GM19438 (cell line): Measurements from ENCODE around the gene NLN.
"Not testable (repeated sequence)": the region's sequence is repeated elsewhere in the genome, so short reads cannot be mapped to it uniquely, and the experiment has no call there.

Experiments
- ATAC-seq: cut with Tn5 transposase; IDR thresholded peaks from one replicate; pipeline ENCODE4 v1.9.1; 2021; ENCODE audit warnings: low read depth; ENCODE audit not compliant: unreplicated experiment

Gene NLN

DNA sequence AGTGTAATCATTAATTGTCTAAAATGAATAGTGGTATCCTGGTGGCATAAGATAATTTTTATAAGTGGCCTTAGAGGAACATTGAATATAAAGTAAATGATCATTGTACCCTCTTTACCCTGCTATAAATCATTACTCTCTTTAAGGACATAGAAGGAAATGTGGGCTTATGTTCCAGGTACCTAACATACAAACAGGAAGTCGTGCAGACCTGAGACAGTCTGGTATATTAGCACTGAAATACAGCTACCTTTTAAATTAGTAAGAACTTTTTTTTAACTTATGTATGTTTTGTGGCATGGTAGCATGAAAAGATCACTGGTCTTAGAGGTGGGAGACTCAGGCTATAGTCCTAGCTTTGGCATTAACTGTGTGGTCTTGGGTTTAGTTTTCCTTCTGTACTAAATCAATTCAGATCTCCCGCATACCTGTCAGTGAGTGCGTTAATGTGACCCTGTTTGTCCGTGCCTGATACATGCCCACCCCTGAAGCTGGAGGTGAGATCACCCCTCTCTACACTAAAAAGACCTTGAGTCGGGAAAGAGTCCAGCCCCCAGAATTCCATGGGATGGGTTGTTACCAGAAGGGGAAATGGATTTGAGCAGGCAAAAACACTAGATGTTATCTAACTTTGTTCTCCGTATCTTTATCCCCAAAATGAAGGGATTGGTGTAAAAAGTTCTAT lies 145.0 kb downstream of the NLN start:
- no peak for ATAC-seq

DNA sequence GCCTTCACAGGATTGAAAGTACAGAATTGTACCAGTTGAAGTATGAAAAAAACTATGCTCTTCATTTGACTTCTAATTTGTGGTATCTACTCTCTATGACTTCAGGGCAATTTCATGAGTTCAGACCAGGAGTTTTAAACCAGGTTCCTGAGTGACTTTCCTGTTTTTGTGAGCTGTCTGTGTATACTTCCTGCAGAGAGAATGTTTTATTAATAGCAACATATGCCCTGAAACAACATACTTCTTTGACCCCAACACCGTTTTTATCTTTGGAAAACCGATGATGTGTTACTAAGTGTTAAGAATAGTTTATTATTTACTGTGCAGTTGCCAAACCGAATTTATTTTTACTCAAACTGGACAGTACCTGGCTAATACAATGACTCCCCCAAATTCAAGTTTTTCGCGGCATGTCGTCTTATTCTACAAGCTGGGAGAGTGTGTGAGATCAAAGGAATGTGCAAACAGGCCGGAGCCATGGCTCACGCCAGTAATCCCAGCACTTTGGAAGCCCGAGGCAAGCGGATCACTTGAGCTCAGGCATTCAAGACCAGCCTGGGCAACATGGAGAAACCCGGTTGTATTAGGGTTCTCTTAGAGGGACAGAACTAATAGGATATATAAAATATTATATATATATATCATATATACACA lies 145.7 kb downstream of the NLN start:
- ATAC-seq, result no peak

DNA sequence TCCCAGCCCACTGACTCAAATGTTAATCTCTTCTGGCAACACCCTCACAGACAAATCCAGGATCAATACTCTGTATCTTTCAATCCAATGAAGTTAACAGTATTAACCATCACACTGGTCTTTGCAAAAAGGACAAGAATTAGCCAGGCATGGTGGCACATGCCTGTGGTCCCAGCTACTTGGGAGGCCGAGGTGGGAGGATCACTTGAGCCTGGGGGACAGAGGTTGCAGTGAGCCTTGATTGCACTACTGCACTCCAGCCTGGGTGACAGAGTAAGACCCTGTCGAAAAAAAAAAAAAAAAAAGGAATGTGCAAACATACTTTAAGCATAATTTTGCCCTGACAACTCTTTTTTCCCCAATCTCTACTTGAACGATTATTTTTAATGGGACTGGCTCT lies 146.5 kb downstream of the NLN start:
- ATAC-seq, result no peak

DNA sequence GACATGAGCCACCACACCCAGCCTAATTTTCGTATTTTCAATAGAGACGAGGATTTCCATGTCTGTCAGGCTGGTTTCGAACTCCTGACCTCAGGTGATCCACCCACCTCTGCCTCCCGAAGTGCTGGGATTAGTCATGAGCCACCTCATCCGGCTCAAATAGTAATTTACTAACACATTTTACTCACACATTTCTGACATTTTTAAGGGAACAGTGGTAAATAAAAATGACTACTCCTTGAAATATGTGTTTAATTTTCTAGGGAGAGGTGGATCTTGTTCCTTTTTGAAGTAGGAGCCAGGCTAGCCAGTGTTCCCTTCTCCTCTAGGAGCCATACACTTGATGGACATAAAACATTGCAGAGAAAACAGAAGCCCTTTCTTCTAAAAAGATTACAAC lies 149.2 kb downstream of the NLN start:
- ATAC-seq, result no peak

DNA sequence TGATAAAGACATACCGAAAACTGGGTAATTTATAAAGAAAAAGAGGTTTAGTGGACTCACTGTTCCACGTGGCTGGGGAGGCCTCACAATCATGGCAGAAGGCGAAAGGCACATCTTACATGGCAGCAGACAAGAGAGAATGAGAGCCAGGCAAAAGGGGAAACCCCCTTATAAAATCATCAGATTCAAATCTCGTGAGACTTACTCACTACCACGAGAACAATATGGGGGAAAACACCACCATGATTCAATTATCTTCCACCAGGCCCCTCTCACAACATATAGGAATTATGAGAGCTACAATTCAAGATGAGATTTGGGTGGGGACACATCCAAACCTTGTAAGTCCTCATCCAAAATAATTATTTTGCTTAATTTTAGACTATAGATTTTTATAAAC lies 149.8 kb downstream of the NLN start:
- not testable (repeated sequence) for ATAC-seq

DNA sequence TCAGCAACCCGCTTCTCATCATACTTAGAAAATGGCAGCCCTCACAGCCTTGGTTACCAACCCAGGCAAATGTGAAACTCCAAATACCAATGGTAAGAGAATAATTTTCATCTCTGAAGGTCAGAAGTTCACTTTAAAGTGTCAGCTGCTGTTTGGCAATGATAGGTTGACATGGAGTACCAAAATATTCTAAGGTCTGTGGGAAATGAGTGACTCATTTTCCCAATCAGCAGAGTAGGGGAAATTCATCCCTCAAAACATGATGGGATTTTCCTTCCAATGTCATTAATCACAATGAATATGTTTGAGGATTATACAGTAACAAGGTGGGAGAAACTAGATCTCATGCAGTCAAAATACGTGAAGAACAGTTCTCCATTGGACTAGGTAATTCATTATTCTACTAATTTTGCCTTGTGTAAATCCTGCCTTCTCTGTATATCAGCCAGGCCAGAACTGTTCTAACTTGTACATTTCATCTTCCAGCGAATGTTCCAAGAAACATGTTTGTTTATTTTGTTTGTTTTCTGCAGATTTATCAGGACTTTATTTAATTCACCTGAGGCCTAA lies 151.3 kb downstream of the NLN start:
- ATAC-seq, result no peak

DNA sequence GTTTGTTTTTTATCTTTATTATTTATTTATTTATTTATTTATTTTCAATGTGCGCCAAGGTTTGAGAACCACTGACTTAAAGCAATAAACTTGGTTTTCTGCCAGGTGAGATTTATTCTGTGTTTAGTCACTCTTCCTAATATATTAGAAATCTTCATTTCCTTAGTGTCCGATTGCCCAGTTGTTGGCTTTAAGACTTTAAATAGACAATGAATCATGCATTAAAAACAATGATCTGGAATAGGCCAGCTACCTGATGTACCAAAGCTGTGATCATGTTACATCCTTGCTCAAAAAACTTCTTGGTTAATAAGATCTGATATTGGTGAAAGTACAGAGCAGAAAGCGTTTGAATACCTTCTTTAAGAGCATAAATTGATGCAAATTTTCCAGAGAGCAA lies 152.2 kb downstream of the NLN start:
- no peak for ATAC-seq

DNA sequence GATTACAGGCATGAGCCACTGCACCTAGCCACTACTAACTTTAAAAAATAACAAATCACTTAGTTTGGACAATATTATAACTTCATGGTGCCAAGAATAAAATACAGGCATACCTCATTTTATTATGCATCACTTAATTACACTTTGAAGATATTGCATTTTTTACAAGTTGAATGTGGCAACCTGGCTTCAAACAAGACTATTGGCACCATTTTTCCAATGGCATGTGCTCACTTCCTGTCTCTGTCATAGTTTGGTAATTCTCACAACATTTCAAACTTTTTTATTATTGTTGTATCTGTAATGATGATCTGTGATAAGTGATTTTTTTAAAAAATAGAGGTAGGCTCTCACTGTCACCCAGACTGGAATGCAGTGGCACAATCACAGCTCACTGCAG lies 154.5 kb downstream of the NLN start:
- ATAC-seq, result no peak

DNA sequence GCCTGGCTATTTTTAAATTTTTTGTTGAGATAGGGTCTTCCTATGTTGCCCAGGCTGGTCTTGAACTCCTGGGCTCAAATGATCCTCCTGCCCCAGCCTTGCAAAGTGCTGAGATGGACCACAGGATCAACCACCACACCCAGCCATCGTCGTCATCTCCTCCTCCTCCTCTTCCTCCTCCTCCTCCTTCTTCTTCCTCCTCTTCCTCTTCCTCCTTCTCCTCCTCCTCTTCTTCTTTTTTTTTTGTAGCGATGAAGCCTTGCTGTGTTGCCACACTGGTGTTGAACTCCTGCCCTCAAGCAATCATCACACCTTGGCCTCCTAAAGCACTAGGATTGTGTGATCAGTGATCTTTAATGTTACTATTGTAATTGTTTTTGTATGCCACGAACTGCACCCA lies 155.0 kb downstream of the NLN start:
- ATAC-seq, result no peak
